ENCODE measurements around the gene ARHGEF7.

Gene ARHGEF7

GRCh38 chr13:111225166-111225565 is 110.1 kb downstream of the ARHGEF7 start:
- DNase-seq (ENCODE audit: low spot score), result no peak

DNA sequence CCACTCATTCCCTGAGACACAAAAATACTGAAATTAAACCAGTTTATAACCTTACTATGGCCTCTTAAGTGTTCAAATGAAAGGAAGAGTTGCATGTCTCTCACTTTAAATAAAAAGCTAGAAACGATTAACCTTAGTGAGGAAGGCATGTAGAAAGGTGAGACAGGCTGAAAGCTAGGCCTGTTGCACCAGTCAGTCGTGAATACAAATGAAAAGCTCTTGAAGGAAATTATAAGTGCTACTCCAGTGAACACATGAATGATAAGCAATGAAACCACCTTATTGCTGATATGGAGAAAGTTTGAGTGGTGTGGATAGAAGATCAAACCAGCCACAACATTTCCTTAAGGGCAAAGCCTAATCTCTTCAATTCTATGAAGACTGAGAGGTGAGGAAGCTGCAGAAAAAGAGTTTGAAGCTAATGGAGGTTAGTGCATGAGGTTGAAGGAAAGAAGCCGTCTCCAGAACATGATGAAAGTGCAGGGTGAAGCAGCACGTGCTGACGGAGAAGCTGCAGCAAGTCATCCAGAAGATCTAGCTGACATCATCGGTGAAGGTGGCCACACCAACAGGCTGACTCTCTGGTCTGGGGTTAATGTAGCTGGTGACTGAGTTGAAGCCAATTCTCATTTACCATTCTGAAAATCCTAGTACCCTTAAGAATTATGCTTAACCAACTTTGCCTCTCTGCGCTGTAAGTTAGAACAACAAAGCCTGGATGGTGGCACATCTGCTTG is 110.9 kb downstream of the ARHGEF7 start:
- DNase-seq (ENCODE audit: low spot score), result no peak

GRCh38 chr13:111227405-111227804 is 112.3 kb downstream of the ARHGEF7 start:
- DNase-seq (ENCODE audit: low spot score), result no peak

- no peak for DNase-seq (ENCODE audit: low spot score)
These were observed 113.4 kb downstream of the ARHGEF7 start for GRCh38 chr13:111228262-111229144.

GRCh38 chr13:111230385-111230930 is 115.3 kb downstream of the ARHGEF7 start:
- no peak for DNase-seq (ENCODE audit: low spot score)

- DNase-seq (ENCODE audit: low spot score), result no peak
These were observed 117.1 kb downstream of the ARHGEF7 start for GRCh38 chr13:111232191-111232590.

DNA sequence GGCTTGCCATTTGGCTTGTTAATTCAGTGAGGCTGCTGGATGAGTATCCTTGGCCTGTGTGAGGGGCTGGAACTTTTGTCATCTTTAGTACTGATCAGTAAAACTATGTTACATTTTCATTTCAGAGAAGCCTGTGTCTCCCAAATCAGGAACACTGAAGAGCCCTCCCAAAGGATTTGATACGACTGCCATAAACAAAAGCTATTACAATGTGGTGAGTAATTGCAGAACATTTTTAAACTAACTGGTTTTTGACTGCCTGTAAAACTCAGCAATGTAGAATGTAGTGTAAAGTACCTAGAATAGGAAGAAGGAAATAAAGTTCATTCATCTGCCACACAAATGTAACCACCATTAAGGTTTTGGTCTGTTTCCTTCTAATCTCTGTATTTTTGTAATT is 118.0 kb downstream of the ARHGEF7 start:
- DNase-seq (ENCODE audit: low spot score), result no peak

GRCh38 chr13:111239764-111240670 is 124.9 kb downstream of the ARHGEF7 start:
- no peak for DNase-seq (ENCODE audit: low spot score)

GRCh38 chr13:111241006-111241755 is 126.1 kb downstream of the ARHGEF7 start:
- no peak for DNase-seq (ENCODE audit: low spot score)

GRCh38 chr13:111241862-111242261 is 126.8 kb downstream of the ARHGEF7 start:
- DNase-seq (ENCODE audit: low spot score), result no peak

DNA sequence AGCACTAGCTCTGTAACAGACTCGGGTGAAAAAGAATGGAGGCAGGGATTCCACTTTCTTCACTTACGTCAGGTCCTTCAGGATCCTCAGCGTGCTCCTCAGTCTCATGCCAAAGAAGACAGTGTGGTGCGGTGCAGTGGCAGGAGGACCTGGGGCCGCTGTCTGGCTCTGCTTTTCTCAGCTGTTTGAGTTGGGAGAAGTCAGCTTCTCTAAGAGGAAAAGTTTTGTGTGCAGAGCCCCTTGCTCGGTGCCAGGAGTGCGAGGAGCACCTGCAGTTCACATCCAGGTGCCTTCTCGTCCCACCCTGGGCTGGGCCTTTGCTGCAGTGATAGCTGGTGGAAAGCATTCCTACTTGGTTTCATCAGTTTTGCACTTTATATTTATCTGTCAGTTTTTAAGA is 127.5 kb downstream of the ARHGEF7 start:
- DNase-seq (ENCODE audit: low spot score), result no peak

DNA sequence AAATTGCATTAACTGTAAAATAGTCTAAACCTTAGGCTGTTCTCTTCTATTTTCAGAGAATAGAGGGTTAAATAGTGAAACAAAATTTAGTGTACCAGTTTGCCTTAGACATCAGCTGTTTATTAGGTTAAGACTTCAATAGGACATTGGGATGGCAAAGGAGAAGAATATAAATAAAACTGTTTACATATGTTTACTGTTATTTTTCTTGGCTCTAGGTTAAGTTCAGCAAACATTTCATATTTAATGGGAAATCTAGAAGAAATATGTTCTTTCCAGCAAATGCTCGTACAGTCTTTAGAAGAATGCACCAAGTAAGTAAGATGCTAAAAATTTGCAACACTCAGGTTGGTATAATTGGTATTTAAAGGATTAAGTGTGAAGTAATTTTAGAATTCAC is 128.9 kb downstream of the ARHGEF7 start:
- DNase-seq (ENCODE audit: low spot score), result no peak

GRCh38 chr13:111245576-111246384 is 130.7 kb downstream of the ARHGEF7 start:
- DNase-seq (ENCODE audit: low spot score), result no peak

- no peak for DNase-seq (ENCODE audit: low spot score)
These were observed 132.4 kb downstream of the ARHGEF7 start for GRCh38 chr13:111247552-111247951.

DNA sequence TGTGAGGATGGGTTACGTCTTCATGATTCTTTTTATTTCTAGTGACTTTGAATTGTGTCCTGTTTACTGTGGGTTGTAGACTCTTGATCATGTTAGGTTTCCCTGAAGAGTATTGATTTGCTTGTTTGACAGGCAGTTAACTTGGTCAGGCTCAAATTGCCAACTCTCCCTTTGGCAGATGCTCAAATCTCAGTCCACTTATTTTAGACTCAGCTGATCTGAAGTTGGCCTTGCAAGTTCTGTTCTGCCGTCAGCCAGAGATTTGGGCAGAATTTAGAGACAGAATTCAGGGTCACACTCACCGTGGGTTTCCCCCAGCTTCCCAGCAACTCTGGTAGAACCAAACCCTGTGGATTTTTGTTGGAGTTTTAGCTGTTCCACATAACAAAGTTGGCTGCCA is 133.7 kb downstream of the ARHGEF7 start:
- no peak for DNase-seq (ENCODE audit: low spot score)

GRCh38 chr13:111249637-111250360 is 134.7 kb downstream of the ARHGEF7 start:
- no peak for DNase-seq (ENCODE audit: low spot score)

DNA sequence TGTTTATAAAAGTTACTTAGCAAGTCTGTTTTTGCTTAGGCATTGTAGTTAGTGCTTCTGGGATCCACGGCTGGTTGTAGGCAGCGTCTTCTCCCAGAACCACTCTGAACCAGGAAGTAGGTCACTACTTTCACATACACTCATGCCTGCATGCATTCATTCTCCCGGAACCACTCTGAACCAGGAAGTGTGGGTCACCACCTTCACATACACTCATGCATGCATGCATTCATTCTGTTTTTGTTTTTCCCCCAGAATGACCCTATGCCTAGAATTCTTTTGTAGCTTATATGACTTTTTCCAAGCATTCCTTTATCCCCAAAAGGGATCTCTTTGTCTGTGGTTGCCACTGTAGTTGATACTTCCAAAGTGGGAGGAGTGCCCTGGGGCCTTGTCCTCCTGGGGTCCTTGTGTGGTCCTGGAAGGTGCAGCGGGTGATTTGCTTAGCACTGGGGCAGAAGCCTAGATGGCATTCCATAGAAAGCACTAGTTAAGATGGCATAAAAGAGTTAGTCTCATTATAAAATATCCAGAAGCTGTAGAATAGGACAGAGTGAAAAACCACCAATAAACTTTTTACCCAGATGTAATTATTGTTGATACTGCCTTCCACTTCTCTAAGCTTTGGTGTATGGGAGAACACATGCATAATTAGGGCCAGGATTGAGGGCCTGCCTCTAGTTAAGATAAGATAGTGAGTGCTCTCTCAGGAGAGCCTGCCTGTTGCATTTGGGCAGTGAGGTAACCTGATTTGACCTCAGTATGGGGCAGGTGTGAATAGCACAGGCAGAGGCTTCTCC is 136.7 kb downstream of the ARHGEF7 start:
- peak; percentile 31 for DNase-seq (ENCODE audit: low spot score)
